Body of pancreas (tissue), 4 donors: ENCODE measurements around the gene INAFM2. TPM values are rescaled to one million over a fixed set of nuclear protein-coding genes. Genes with fewer than 3 reads are reported as not detected.

Source experiments
- ATAC-seq: fragments of 150-250 bp; one replicate; pipeline ENCODE4 v1.9.1; 2016
- DNase-seq, 4 donors: peaks; one replicate each; pipeline ENCODE4 v3.0.0-alpha.2; 2019
- H3K27ac ChIP-seq, 4 donors: fragments of 200-600 bp; sonication (generic); 1 replicate in 3 of 4; 2 replicates in 1 of 4; pipeline versions ENCODE4 v1.5.1 to v1.6.1; 2016 to 2019; ENCODE audit warnings: mild to moderate bottlenecking in 1 of 4, mixed read lengths in 1 of 4, moderate library complexity in 1 of 4
- H3K27me3 ChIP-seq, 2 donors: fragments of 200-600 bp; sonication (generic); one replicate each; pipeline ENCODE4 v1.6.0; 2016; ENCODE audit warnings: mild to moderate bottlenecking in 1 of 2
- H3K36me3 ChIP-seq, 2 donors: fragments of 200-600 bp; sonication (generic); replicated peaks in 1 of 2; 2 replicates each; pipeline ENCODE4 v1.5.1; 2016; ENCODE audit warnings: low read depth in 2 of 2; ENCODE audit not compliant: insufficient read depth in 1 of 2
- H3K4me1 ChIP-seq: fragments of 200-600 bp; sonication (generic); one replicate; pipeline ENCODE4 v1.6.0; 2016
- H3K4me3 ChIP-seq, 2 donors: fragments of 200-600 bp; sonication (generic); 1 replicate in 1 of 2; 2 replicates in 1 of 2; pipeline ENCODE4 v1.5.1; 2016 to 2019
- H3K9me3 ChIP-seq, 3 donors: fragments of 200-600 bp; sonication (generic); 1 replicate in 2 of 3; 2 replicates in 1 of 3; pipeline ENCODE4 v1.5.1; 2016
- POLR2A ChIP-seq, 3 donors: fragments of 450-650 bp; IDR thresholded peaks; one replicate each; pipeline ENCODE4 v1.6.1; 2016; ENCODE audit warnings: antibody characterized with exemption in 3 of 3, mild to moderate bottlenecking in 2 of 3
- WGBS, 2 donors: methylation state at CpG; one replicate each; pipeline ENCODE4 v1.1.5; 2017; 5-methylcytosine and 5-hydroxymethylcytosine counted together
- intact Hi-C: fragments of 100-400 bp; cut with DNase I; formaldehyde crosslinking; loops from one replicate; pipeline ENCODE4 v1.15.1; 2023
- total RNA-seq, 2 donors: library from RNA; depleted of rRNA; stranded (reverse); fragments of >200 nt; gene quantifications; one replicate each; pipeline ENCODE4 v1.1.0, GENCODE V29; 2016
- TF ChIP-seq, protein P1 (sequence below), 7 experiments: fragments of 450-650 bp in 4 of 7; fragments of 200-600 bp in 3 of 7; sonication (generic) in 3 of 7; IDR thresholded peaks; one replicate each; pipeline ENCODE4 v1.5.1; 2016 to 2019; ENCODE audit warnings: antibody characterized with exemption in 7 of 7

INAFM2 gene
- total RNA-seq, 2 donors from 2014 or later, result 8.8 to 22.4 TPM

DNA sequence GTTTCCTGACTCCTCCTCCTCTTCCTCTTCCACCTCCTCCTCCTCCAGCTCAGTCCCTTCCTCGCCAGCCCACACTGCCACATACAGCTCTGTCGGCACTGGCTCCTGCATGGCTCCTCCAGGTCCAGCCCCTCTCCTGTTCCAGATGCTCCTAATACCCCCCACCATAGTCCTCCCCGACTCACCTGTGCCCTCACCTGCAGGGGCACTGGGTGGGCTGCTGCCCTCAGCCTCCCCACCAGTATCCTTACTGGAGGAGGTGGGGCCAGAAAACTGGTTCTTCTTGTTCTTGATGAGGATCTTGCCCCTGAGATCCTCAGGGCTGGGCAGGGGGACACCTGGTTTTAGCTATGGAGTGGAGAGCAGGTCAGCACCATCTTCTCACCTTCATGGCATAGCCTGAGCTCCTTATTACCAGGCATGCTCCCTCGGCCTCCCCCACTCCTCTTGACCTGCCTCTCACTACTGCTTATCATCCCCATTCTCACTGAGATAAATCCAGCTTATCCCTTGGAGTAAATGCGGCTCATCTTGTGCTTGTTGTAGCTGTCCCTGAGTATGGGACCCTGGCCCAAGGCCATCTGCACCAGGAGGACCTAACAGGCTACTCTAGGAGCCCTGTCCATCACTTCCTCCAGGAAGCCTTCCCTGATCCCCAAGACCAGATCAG lies 26.8 kb upstream of the INAFM2 start:
- TF ChIP-seq, protein P1, sequence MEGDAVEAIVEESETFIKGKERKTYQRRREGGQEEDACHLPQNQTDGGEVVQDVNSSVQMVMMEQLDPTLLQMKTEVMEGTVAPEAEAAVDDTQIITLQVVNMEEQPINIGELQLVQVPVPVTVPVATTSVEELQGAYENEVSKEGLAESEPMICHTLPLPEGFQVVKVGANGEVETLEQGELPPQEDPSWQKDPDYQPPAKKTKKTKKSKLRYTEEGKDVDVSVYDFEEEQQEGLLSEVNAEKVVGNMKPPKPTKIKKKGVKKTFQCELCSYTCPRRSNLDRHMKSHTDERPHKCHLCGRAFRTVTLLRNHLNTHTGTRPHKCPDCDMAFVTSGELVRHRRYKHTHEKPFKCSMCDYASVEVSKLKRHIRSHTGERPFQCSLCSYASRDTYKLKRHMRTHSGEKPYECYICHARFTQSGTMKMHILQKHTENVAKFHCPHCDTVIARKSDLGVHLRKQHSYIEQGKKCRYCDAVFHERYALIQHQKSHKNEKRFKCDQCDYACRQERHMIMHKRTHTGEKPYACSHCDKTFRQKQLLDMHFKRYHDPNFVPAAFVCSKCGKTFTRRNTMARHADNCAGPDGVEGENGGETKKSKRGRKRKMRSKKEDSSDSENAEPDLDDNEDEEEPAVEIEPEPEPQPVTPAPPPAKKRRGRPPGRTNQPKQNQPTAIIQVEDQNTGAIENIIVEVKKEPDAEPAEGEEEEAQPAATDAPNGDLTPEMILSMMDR (IDR thresholded peaks at IDR 0.05), result no peak
- no peak for TF ChIP-seq POLR2A (IDR thresholded peaks at IDR 0.05)
- ATAC-seq, result no peak
- Histone ChIP-seq H3K4me3 (no peak overlapping the region), H3K4me1 (peaks cover 14% of the 10 kb centered on the region), H3K27me3 (peaks cover 0 to 4% of the 10 kb centered on the region in 2 donors), H3K27ac (no peak overlapping the region), H3K9me3 (no peaks in the 10 kb centered on the region), H3K36me3 (no peaks in the 10 kb centered on the region)
- 83 to 95% methylated on average over 5 of the region's 5 CpGs for WGBS, 2 donors
- no peak for DNase-seq
- intact Hi-C loops, result no loop called here

DNA sequence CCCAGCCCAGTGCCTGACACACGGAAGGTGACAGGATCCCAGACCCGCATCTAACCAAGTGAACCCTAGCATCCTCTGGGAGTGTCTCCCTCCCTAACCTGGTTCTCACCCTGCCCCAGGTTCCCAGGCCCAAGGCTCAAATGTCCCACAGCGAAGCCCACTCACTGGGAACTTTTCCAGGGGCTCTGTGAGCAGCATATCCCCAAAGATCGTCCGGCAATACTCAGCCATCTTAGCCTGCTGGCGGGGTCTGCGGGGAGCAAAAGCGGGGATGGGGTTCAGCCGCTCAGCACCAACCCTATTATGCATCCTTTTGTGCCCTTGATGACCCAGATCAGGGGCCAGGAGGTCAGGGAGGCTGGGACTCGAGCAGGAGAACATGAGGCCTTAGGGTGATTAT lies 26.1 kb upstream of the INAFM2 start:
- no peaks in the 10 kb centered on the region for H3K27me3 ChIP-seq
- ATAC-seq (no peak), DNase-seq (no peak)
- intact Hi-C loops, result no loop called here
- TF ChIP-seq, protein P1 (IDR thresholded peaks at IDR 0.05), result no peak
- no peak for TF ChIP-seq POLR2A (IDR thresholded peaks at IDR 0.05)
- no peak overlapping the region for H3K4me3 ChIP-seq
- no peaks in the 10 kb centered on the region for H3K36me3 ChIP-seq
- no peaks in the 10 kb centered on the region for H3K9me3 ChIP-seq
- no peak overlapping the region for H3K27ac ChIP-seq
- H3K4me1 ChIP-seq, result peaks cover 14% of the 10 kb centered on the region
- 91 to 92% methylated on average over 8 to 10 of the region's 10 CpGs for WGBS, 2 donors

DNA sequence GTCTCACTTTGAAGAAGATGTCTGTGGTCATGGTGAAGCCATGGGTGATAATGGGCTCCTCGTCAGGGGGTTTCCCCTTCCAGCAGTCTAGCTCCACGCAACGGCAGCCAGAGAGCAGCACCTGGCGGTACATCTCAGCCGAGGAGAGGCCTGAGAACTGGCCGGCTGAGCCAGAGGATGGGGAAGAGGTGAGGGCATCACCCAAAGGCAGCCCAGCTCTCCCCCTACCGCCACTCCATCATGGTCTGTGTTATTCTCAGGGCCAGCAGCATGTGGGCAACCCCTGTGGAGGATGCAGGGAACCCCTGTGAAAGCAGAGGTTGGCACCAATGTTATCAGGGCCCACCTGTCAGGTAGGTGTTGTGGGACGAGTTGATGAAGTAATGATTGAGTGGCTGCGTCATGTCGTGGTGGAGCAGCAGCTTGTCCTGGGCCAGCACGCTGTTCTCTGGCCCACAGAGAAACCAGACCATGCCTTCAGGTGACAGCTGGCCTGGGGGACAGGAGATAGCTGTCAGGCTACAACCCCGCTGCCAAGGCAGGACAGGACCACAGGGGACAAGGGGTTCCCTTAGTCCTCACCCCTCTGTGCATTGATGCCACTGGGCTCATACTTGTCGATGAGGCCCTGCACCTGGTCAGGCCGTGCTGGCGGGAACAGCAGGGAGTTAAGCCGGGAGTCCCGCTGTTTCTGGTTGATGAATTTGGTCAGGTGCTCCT lies 25.1 kb upstream of the INAFM2 start:
- Histone ChIP-seq H3K9me3 (no peaks in the 10 kb centered on the region), H3K36me3 (no peaks in the 10 kb centered on the region), H3K27ac (no peak overlapping the region), H3K4me1 (peaks cover 14% of the 10 kb centered on the region), H3K27me3 (no peaks in the 10 kb centered on the region), H3K4me3 (no peak overlapping the region)
- ATAC-seq (no peak), DNase-seq (no peak)
- intact Hi-C loops, result no loop called here
- TF ChIP-seq, protein P1 (IDR thresholded peaks at IDR 0.05), result no peak
- TF ChIP-seq POLR2A (IDR thresholded peaks at IDR 0.05), result no peak
- WGBS, 2 donors, result 92 to 94% methylated on average over 7 to 17 of the region's 17 CpGs

DNA sequence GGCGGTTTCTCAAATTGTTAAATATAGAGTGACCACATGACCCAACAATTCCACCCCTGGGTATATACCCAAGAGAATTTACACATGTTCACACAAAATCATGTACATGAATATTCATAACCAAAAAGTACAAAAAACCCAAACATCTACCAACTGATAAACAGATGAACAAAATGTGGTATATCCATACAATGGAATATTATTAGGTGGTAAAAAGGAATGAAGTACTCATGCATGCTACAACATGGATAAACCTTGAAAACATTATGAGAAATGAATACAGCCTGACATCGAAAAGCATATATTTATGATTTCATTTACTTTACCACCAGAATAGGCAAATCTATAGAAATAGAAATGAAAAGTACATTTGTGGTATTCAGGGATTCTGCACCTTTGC lies 23.1 kb upstream of the INAFM2 start:
- H3K4me3 ChIP-seq, result no peak overlapping the region
- WGBS, 2 donors, result 93 to 100% methylated on average over 2 of the region's 2 CpGs
- intact Hi-C loops, result no loop called here
- no peaks in the 10 kb centered on the region for H3K36me3 ChIP-seq
- H3K27me3 ChIP-seq, result no peaks in the 10 kb centered on the region
- H3K27ac ChIP-seq, result no peak overlapping the region
- ATAC-seq (no peak), DNase-seq (no peak)
- H3K9me3 ChIP-seq, result no peaks in the 10 kb centered on the region
- TF ChIP-seq POLR2A (IDR thresholded peaks at IDR 0.05), result no peak
- TF ChIP-seq, protein P1 (IDR thresholded peaks at IDR 0.05), result no peak
- H3K4me1 ChIP-seq, result peaks cover 14% of the 10 kb centered on the region
